Activated CD8-positive, alpha-beta T cell treated with anti-CD3 and anti-CD28 coated beads for 36 hours (primary cell): ENCODE results near the gene FOXP2. TPM values are rescaled to one million over a fixed set of nuclear protein-coding genes. Genes with fewer than 3 reads are reported as not detected.
A peak's percentile ranks its signal among the peaks of the same experiment; 100 is the strongest.

Experiments used
- ATAC-seq: fragments of 200-7000 bp; cut with Tn5 transposase; one replicate; pipeline ENCODE4 v1.10.0; 2021; ENCODE audit warnings: mild to moderate bottlenecking, moderate library complexity
- CTCF ChIA-PET: fragments of 350-600 bp; sonication (Branson Sonifier 250); formaldehyde crosslinking; loops from one replicate; lab custom pipeline; 2021; ENCODE audit warnings: antibody characterized with exemption; lab: Charles Lee
- POLR2A ChIA-PET: fragments of 350-600 bp; sonication (Branson Sonifier 250); formaldehyde crosslinking; loops from one replicate; lab custom pipeline; 2021; ENCODE audit warnings: antibody characterized with exemption; lab: Charles Lee
- DNase-seq: peaks from one replicate; pipeline ENCODE4 v3.0.0-alpha.2; 2020
- H3K27ac Mint-ChIP-seq: one replicate; pipeline ENCODE4 v1.8.0; 2021; ENCODE audit warnings: mild to moderate bottlenecking, mixed read lengths
- H3K27me3 Mint-ChIP-seq: one replicate; pipeline ENCODE4 v1.8.0; 2021; ENCODE audit warnings: mixed read lengths
- H3K36me3 Mint-ChIP-seq: one replicate; pipeline ENCODE4 v1.8.0; 2021; ENCODE audit warnings: low read depth, mixed read lengths
- H3K4me1 Mint-ChIP-seq: one replicate; pipeline ENCODE4 v1.8.0; 2021; ENCODE audit warnings: low read depth, mixed read lengths
- H3K4me3 Mint-ChIP-seq: one replicate; pipeline ENCODE4 v1.8.0; 2021; ENCODE audit warnings: mild to moderate bottlenecking, moderate library complexity, mixed read lengths
- H3K9me3 Mint-ChIP-seq: one replicate; pipeline ENCODE4 v1.8.0; 2021; ENCODE audit warnings: mixed read lengths
- CTCF ChIP-seq: fragments of 200-600 bp; IDR thresholded peaks from one replicate; pipeline ENCODE4 v1.8.0; 2022; ENCODE audit warnings: antibody characterized with exemption, mild to moderate bottlenecking
- intact Hi-C: fragments of 100-400 bp; cut with micrococcal nuclease; formaldehyde crosslinking; loops from one replicate; pipeline ENCODE4 v1.10.0; 2022
- total RNA-seq, 2 experiments: library from RNA; stranded (reverse); gene quantifications; one replicate each; pipeline ENCODE4 v1.2.3, GENCODE V29; 2021

FOXP2 gene
- total RNA-seq, 2 experiments from 2014 or later: not detected

- TF ChIP-seq CTCF: no peak
- POLR2A ChIA-PET: no interaction called here
Observed at GRCh38 chr7:114708646-114709045, 294.0 kb downstream of the FOXP2 start.

GRCh38 chr7:114710499-114710898, 295.9 kb downstream of the FOXP2 start:
- Mint-ChIP-seq H3K36me3 (no peaks in the 10 kb centered on the region), H3K27me3 (peaks cover 3% of the 10 kb centered on the region), H3K4me1 (no peaks in the 10 kb centered on the region), H3K4me3 (no peak overlapping the region), H3K27ac (no peak overlapping the region), H3K9me3 (no peaks in the 10 kb centered on the region)
- POLR2A ChIA-PET: no interaction called here
- intact Hi-C loops: no loop called here
- no peak for ATAC-seq
- CTCF ChIA-PET: interaction anchor here (1.2 kb wide), 1 partner anchor 57 kb away, joined by 3 read pairs; no protein-coding TSS in a partner anchor
- TF ChIP-seq CTCF: no peak
- no peak for DNase-seq

More at GRCh38 chr7:114708646-114709045, 294.0 kb downstream of the FOXP2 start:
- H3K9me3 Mint-ChIP-seq: no peaks in the 10 kb centered on the region
- ATAC-seq (no peak), DNase-seq (no peak)
- CTCF ChIA-PET: interaction anchor here (0.6 kb wide), 1 partner anchor 10 kb away, joined by 3 read pairs; no protein-coding TSS in a partner anchor
- no peaks in the 10 kb centered on the region for H3K36me3 Mint-ChIP-seq
- H3K27me3 Mint-ChIP-seq: peaks cover 3% of the 10 kb centered on the region
- no peak overlapping the region for H3K27ac Mint-ChIP-seq
- no peaks in the 10 kb centered on the region for H3K4me1 Mint-ChIP-seq
- intact Hi-C loops: no loop called here
- H3K4me3 Mint-ChIP-seq: no peak overlapping the region

- intact Hi-C loops: no loop called here
- Mint-ChIP-seq H3K4me1 (no peaks in the 10 kb centered on the region), H3K27ac (no peak overlapping the region), H3K27me3 (peaks cover 3% of the 10 kb centered on the region), H3K9me3 (no peaks in the 10 kb centered on the region), H3K36me3 (no peaks in the 10 kb centered on the region), H3K4me3 (no peak overlapping the region)
- TF ChIP-seq CTCF: no peak
- ATAC-seq (no peak), DNase-seq (no peak)
- ChIA-PET POLR2A (no interaction called here), CTCF (no interaction called here)
Observed at GRCh38 chr7:114711241-114711640, 296.6 kb downstream of the FOXP2 start.

- ATAC-seq (peak; percentile 82), DNase-seq (peak; percentile 11)
- TF ChIP-seq CTCF: no peak
- H3K4me3 Mint-ChIP-seq: no peak overlapping the region
- intact Hi-C loops: no loop called here
- no peaks in the 10 kb centered on the region for H3K36me3 Mint-ChIP-seq
- POLR2A ChIA-PET: interaction anchor here (0.5 kb wide), 1 partner anchor 22 kb away, joined by 3 read pairs; no protein-coding TSS in a partner anchor
- no peaks in the 10 kb centered on the region for H3K9me3 Mint-ChIP-seq
- H3K4me1 Mint-ChIP-seq: no peaks in the 10 kb centered on the region
- CTCF ChIA-PET: no interaction called here
- peaks cover 3% of the 10 kb centered on the region for H3K27me3 Mint-ChIP-seq
- H3K27ac Mint-ChIP-seq: no peak overlapping the region
Observed at GRCh38 chr7:114715907-114716306, 301.3 kb downstream of the FOXP2 start.

- peaks cover 3% of the 10 kb centered on the region for H3K27me3 Mint-ChIP-seq
- no peak overlapping the region for H3K27ac Mint-ChIP-seq
- H3K36me3 Mint-ChIP-seq: no peaks in the 10 kb centered on the region
- no peak overlapping the region for H3K4me3 Mint-ChIP-seq
- H3K4me1 Mint-ChIP-seq: no peaks in the 10 kb centered on the region
- DNase-seq (peak; percentile 31), ATAC-seq (peak; percentile 30)
- ChIA-PET CTCF (no interaction called here), POLR2A (no interaction called here)
- intact Hi-C loops: no loop called here
- no peaks in the 10 kb centered on the region for H3K9me3 Mint-ChIP-seq
- TF ChIP-seq CTCF: no peak
Observed at GRCh38 chr7:114718861-114719260, 304.2 kb downstream of the FOXP2 start.
